Measurements from ENCODE around the gene LMBR1L. TPM values are rescaled to one million over a fixed set of nuclear protein-coding genes. Genes with fewer than 3 reads are reported as not detected.

Gene LMBR1L
- total RNA-seq, 1 experiment from 2014 or later, result 10.6 TPM

DNA sequence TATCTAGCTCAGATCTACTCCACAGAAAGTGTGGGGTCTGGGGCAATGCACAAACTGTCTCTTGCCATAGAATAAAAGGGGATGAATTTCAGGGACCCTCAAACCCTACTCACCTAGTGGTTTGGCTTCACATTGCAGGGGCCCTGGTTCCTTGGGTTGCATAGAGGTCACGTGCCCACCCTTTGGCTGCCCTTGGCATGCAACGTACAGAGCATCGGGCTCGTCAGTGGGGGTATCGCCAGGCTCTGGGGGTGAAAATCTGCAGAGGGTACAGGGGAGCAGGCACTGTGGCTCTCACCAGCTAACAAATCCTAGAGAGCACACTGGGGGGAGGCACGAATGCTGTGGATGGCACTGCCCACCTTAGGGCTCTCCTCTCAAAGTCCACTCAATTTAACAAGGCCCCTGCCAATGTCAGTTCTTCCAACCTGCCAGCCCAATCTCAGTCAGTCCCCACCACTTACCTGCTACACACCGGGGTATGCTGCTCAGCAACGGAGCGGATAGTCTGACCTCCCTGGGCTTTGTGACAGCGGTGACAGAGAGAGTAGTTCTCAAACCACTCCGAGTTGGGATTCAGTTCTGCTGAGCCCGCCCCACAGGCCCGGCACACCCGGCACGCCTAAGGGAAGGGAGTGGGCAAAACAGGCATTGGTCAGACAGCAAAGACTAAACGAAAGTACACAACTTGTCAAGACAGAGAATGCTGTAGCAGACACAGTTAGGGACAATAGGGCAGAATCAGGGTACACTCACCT lies 58.0 kb downstream of the LMBR1L start:
- no peak for DNase-seq (ENCODE audit: low spot score)

DNA sequence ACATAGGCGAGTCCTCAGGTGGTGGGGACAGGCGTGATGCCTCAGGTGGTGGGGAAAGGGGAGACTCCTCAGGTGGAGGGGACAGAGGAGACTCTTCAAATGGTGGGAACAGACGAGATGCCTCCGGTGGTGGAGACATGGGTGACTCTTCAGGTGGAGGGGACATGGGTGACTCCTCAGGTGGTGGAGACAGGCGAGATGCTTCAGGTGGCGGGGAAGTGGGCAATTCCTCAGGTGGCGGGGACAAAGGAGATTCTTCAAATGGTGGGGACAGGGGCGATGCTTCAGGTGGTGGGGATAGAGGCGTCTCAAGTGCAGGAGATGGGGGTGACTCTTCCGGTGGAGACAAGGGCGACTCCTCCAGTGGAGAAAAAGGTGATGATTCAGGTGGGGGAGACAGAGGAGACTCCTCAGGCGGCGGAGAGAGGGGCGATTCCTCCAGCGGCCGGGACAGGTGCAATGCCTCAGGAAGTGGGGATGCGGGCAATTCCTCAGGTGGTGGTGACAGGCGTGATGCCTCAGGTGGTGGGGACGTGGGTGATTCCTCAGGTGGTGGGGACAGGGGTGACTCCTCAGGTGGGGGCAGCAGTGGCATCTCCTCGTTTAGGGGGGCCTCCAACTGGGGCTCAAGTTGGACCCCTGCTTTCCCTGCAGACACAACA lies 58.7 kb downstream of the LMBR1L start:
- DNase-seq (ENCODE audit: low spot score), result no peak

GRCh38 chr12:49051373-49051764 lies 59.3 kb downstream of the LMBR1L start:
- DNase-seq (ENCODE audit: low spot score), result no peak

DNA sequence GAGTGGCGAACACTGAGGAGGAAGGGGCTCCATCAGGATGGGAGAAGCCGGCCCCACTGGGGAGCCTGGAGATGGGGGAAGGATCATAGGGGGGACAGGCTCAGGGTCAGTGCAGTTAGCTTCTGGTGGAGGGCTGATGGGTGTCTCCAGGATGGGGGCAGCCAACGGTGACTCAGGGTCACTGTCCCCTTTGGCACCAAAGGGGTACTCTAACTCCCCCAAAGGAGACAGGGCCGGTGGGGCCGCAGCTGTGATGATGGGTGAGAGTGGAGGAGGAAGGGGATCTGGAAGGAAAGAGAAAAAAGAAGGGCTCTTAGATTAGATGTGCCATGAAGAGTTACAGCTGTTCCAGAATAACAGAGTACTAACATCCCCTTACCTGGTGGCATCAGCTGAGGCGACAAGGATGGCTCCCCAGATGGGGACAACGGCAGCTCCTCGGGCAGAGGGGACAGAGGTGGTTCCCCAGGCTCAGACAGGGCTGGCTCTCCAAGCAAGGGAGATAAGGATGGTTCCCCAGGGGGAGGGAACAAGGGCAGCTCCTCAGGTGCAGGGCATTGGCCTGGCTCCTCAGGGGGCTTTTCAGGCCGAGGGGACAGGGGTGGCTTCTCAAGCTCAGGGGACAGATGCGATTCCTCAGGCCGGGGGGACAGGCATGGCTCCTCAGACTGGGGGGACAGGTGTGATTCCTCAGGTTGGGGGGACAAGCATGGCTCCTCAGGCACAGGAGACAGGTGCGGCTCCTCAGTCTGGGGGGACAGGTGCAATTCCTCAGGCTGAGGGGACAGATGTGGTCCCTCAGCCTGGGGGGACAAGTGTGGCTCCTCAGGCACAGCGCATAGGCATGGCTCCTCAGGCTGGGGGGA lies 59.9 kb downstream of the LMBR1L start:
- no peak for DNase-seq (ENCODE audit: low spot score)

DNA sequence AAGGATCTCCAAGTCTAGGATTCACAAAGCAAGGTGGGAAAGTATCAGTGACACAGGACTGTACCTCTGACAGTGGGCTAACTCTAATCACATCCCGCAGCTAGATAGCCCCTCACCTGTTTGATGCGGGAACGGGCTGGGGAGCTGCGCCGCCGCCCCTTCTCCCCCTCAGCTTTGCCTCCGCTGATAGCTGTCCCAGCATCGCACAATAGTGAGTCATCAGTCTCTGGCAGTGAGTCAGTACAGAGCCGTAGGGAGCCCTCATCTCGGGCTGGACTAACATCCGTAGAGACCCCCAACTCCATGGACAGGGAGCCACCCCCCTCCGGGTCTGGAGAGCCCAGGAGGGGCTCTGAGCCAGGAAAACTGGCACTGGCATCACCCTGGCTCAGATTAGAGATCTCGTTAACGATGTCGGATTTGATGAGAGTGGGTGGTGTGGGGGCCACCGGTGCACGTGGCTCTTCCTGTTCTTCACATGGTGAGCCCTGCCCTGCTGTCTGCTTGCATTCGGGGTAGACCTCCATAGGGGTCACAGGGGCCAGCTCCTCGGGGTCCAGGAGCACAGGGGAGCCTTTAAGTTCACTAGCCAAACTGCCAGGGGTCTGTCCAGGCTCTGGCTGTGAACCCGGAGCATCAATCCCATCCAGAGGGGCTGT lies 61.0 kb downstream of the LMBR1L start:
- no peak for DNase-seq (ENCODE audit: low spot score)

DNA sequence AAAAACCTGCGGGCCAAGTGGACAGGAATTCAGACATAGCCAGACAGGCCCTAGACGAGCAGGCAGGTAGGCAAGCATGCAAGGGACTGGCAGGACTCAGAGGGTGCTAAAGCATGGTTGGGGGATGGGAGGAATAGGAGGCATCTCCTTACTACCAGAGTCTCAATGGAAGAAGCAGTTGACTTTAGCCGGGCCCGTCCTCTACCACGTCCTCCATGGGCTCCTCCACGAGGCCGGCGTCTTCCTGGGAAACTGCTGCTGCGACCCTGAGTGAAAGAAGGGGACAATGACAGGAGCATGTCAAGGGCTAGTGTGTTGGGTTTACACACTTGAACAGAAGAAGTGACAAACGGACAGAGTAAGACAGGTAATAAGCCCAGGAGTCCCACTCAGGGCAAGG lies 61.7 kb downstream of the LMBR1L start:
- DNase-seq (ENCODE audit: low spot score), result no peak

Other genes with a start within 250 kb of the LMBR1L start
- 0.06 and 0.14 TPM in 2 replicates for gene RND1, start 245.0 kb downstream of the LMBR1L start, total RNA-seq (2014; rRNA removed; shearing (Covaris generic))
- 12.1 and 14.2 TPM in 2 replicates for gene FKBP11, start 185.4 kb downstream of the LMBR1L start, total RNA-seq (2014; rRNA removed; shearing (Covaris generic))
- 111 and 127 TPM in 2 replicates for gene ARF3, start 153.4 kb downstream of the LMBR1L start, total RNA-seq (2014; rRNA removed; shearing (Covaris generic))
- 0.08 TPM in 1 of 2 replicates, not detected in the other for gene WNT10B, start 139.1 kb downstream of the LMBR1L start, total RNA-seq (2014; rRNA removed; shearing (Covaris generic))
- gene WNT1, start 132.5 kb downstream of the LMBR1L start, total RNA-seq (2014; rRNA removed; shearing (Covaris generic)), result not detected in 2 replicates
- 0.06 and 0.14 TPM in 2 replicates for gene DDN, start 111.5 kb downstream of the LMBR1L start, total RNA-seq (2014; rRNA removed; shearing (Covaris generic))
- gene PRKAG1, start 92.1 kb downstream of the LMBR1L start, total RNA-seq (2014; rRNA removed; shearing (Covaris generic)), result 94.4 and 105 TPM in 2 replicates
- 6.9 and 9.4 TPM in 2 replicates for gene KMT2D, start 50.1 kb downstream of the LMBR1L start, total RNA-seq (2014; rRNA removed; shearing (Covaris generic))
- gene RHEBL1, start 40.9 kb downstream of the LMBR1L start, total RNA-seq (2014; rRNA removed; shearing (Covaris generic)), result 0.99 and 2.4 TPM in 2 replicates
- gene DHH, start 16.0 kb downstream of the LMBR1L start, total RNA-seq (2014; rRNA removed; shearing (Covaris generic)), result 0.02 TPM in 1 of 2 replicates, not detected in the other
- gene TUBA1B, start 20.5 kb upstream of the LMBR1L start, total RNA-seq (2014; rRNA removed; shearing (Covaris generic)), result 3,840 and 4,099 TPM in 2 replicates
- 403 and 523 TPM in 2 replicates for gene TUBA1A, start 78.2 kb upstream of the LMBR1L start, total RNA-seq (2014; rRNA removed; shearing (Covaris generic))
- gene TUBA1C, start 154.2 kb upstream of the LMBR1L start, total RNA-seq (2014; rRNA removed; shearing (Covaris generic)), result 1,223 and 1,559 TPM in 2 replicates
- 0.10 TPM in 1 of 2 replicates, not detected in the other for gene PRPH, start 184.3 kb upstream of the LMBR1L start, total RNA-seq (2014; rRNA removed; shearing (Covaris generic))
- 39.8 and 56.9 TPM in 2 replicates for gene TROAP, start 212.4 kb upstream of the LMBR1L start, total RNA-seq (2014; rRNA removed; shearing (Covaris generic))
- gene C1QL4, start 226.3 kb upstream of the LMBR1L start, total RNA-seq (2014; rRNA removed; shearing (Covaris generic)), result 2.6 and 3.8 TPM in 2 replicates
- 14.3 TPM in 2 replicates for gene DNAJC22, start 236.0 kb upstream of the LMBR1L start, total RNA-seq (2014; rRNA removed; shearing (Covaris generic))